Activated gamma-delta T cell treated with Interleukin-2 at 50 U/mL for 16 hours (primary cell): ENCODE data around the gene FBXO4.

ENCODE experiments used
- DNase-seq: peaks from one replicate; pipeline ENCODE4 v3.0.0-alpha.2; 2020

Gene FBXO4, protein sequence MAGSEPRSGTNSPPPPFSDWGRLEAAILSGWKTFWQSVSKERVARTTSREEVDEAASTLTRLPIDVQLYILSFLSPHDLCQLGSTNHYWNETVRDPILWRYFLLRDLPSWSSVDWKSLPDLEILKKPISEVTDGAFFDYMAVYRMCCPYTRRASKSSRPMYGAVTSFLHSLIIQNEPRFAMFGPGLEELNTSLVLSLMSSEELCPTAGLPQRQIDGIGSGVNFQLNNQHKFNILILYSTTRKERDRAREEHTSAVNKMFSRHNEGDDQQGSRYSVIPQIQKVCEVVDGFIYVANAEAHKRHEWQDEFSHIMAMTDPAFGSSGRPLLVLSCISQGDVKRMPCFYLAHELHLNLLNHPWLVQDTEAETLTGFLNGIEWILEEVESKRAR

DNA sequence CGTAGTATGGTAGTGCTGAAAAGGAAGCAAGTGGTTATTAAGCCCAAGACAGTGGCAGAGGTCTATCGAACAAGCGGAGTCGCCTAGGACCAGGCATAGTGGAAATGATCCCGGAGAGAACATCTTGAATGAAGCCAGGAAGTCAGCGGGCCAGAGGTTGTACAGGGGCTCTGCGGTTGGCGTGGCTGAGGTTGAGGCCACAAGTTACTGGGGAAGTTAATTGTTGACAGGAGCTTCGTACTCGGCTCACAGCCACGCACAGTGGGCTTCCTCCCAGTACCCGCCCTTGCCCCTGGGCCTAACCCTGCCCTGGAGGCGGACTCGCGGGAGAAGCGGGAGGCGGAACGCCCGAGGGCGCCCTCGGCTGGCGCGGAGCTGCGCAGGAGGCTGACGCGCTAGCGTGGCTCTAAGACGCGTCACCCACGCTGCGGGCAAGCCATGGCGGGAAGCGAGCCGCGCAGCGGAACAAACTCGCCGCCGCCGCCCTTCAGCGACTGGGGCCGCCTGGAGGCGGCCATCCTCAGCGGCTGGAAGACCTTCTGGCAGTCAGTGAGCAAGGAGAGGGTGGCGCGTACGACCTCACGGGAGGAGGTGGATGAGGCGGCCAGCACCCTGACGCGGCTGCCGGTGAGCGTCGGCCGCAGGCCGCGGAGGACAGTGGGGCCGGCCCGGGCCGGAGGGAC, at the start of gene FBXO4:
TSS of gene FBXO4 (plus strand) at position 410 of the 683 bp plus-strand sequence. CDS start at position 439, 29 bp downstream.
- peak; percentile 81 for DNase-seq

DNA sequence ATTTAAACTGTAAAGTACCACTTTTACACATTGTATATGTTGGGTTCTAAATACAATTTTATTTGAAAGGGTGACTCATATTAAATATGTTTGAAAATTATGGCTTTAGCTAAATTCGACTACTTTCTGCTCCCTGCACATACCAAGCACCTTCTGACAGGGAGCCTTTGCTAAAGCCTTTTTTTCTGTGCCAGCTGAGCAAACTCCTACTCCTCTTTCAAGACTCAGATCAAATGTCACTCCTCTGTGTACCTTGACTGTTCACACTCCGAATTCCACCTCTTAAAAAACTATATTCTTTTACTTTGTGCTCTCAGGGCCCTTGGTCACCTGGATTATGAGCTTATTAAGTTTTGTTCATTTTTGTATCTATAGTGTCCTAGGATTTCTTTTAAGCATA, 48.4 kb upstream of the FBXO4 start:
- no peak for DNase-seq

DNA sequence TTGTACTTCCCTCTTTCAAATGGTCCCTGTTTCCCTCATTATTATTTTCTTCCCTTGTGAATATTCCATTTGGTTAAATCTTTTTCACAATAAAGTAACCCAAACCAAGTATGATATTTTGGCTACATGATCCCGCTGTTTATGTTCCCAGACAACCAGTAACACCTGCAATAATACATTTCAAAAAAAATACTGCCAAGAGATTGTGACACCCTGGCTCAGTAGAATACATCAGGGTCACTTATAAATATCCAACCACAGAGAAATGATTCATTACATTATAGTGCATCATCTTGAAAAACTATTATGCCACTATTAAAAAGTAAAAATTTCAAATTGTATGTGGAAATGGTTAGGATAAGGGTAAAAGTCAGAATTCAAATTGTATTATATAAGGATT, 47.7 kb upstream of the FBXO4 start:
- DNase-seq: no peak

DNA sequence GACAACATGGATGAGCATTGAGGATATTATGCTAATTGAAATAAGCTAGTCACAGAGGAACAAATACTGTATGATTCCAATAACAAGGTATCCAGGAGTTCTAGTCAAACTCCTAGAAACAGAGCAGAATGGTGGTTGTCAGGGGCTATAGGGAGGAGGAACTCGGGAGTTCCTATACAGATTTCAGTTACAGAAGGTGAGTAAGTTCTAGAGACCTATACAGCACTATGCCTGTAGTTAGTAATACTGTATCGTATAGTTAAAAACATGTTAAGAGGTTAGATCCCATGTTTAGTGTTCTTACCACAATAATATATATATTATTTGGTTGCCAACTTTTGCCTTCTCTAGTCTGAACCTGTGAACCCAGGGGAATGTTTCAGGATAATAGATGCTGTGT, 46.9 kb upstream of the FBXO4 start:
- DNase-seq: no peak

DNA sequence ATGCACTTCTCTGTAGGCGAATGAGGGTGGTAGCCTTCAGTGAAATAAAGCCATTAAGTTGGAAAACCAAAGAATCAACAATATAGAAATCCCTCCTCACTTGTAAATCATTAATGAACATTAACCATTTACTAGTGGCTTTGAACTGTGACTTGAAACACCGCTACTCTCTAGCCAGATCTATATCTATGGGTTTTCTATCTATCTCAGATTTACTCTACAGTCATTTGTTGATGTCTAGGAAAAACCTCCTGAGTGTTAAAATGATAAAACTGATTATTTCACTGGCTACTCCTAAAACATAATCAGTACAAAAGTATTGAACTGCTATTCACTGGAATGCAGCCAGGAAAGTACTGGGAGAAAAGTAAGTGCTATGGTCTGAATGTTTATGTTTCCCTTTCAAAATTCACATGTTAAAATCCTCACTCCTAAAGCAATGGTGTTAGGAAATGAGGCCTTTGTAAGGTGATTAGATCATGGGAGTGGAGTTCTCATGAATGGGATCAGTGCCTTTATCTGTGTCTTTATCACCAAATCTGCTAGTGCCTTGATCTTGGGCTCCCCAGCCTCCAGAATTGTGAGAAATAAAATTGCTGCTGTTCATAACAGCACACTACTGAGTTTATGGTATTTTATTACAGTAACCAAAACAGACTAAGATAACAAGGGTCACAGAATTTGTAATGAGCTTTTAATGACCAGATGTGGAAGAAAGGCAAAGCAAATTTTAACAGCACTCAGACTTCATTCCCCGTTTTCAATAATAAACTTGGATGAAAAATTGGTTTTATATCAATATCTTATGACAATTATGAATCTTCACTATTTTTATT, 46.2 kb upstream of the FBXO4 start:
- DNase-seq: no peak

DNA sequence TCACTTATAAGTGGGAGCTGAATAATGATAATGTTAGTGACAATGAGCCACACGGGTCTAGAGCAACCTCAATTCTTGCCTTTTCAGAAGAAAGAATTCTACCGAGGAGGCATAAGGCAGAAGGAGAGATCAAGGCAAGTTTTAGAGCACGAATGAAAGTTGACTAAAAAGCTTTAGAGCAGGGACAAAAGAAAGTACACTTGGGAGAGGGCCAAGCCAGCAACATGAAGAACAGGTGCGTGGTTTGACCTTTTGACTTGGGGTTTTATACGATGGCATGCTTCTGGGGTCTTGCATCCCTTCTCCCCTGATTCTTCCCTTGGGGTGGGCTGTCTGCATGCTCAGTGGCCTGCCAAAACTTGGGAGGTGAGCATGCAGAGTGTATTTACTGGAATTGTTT, 42.3 kb upstream of the FBXO4 start:
- no peak for DNase-seq

DNA sequence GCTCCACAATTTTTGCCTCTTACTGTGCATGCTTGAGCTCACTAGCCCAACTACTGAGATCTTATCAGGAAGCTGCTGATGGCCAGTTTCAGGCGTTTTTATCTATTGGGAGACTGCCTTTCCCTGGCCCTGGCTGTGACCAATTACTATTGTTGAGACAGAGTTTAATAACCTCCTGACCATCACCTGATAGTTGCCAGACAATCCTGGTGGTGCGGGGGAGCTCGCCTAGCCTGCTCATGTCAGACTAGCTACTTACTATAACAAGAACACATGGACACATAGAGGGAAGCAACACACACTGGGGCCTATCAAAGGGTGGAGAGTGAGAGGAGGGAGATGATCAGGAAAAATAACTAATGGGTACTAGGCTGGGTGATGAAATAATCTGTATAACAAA, 41.8 kb upstream of the FBXO4 start:
- DNase-seq: no peak

DNA sequence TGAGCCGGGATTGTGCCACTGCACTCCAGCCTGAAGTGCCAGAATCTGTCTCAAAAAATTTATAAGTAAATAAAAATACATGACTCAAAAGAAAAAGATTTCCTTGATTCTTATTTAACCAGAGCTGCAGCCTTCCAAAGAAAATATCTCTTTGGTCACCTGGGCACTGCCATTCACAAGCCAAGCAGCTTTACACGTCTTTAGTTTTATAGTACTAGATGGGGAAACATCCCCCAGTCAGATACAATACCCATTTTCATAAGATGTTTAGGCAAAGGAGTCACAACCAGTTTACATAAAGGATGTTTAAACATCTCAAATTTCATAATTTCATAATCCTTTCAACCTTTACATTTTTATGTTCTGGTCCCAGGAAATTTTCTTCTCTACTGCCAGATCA, 41.1 kb upstream of the FBXO4 start:
- DNase-seq: no peak

DNA sequence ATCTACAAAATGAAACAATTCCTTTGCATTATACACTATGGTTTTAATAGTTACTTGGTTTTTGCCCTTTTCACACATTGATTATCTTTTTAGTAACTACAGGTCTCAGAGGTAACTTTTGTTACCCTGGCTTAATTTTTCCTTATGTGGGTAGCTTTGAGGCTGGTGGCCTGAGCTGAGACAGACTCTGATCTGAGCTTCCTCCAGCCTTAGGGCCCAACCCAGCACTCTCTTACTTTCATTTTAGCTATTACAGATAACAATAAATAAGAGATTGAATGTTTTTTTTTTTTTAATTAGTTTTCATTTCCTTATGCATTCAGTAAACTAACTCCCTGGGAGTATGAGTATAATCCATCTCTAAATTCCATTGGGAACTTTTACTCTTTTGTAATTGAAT, 39.8 kb upstream of the FBXO4 start:
- no peak for DNase-seq

DNA sequence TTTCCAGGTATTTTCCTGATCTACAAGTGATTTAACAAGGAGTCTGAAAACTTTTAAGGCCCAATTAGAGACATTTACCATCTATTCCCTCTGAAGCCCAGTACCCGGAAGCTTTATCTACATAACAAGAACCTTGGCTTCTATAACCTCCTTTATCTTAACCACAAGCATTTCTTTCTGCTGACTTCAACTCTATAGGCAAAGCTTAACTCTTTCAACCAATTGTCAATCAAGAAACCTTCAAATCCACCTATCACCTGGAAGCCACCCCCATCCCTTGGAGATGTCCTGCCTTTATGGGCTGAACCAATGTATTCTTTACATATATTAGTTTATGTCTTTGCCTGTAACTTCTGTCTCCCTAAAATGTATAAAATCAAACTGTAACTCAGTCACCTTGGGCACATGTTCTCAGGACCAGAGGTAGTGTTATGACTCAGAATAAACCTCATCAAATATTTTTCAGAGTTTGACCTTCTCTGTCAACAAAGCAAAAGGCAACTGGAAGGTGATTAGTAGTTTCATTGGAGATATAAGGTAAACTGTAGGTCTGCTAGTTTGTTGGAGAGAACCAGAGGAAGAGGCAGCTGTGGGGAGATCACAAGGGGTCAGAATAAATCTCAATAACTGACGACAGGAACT, 33.9 kb upstream of the FBXO4 start:
- DNase-seq: no peak

DNA sequence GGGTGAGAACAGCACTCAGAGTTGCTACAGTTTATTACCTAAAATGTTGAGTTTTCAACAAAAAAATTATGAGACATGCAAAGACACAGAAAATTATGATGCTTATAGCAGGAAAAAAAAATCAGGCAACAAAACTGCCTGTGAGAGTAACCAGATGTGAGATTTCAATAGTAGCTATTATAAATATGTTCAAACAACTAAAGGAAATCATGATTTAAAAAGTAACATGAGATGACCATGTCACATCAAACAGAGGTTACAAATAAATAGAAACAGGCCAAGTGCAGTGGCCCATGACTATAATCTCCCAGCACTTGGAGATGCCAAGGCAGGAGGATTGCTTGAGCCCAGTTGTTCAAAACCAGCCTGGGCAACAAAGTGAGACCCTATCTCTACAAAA, 33.0 kb upstream of the FBXO4 start:
- no peak for DNase-seq

DNA sequence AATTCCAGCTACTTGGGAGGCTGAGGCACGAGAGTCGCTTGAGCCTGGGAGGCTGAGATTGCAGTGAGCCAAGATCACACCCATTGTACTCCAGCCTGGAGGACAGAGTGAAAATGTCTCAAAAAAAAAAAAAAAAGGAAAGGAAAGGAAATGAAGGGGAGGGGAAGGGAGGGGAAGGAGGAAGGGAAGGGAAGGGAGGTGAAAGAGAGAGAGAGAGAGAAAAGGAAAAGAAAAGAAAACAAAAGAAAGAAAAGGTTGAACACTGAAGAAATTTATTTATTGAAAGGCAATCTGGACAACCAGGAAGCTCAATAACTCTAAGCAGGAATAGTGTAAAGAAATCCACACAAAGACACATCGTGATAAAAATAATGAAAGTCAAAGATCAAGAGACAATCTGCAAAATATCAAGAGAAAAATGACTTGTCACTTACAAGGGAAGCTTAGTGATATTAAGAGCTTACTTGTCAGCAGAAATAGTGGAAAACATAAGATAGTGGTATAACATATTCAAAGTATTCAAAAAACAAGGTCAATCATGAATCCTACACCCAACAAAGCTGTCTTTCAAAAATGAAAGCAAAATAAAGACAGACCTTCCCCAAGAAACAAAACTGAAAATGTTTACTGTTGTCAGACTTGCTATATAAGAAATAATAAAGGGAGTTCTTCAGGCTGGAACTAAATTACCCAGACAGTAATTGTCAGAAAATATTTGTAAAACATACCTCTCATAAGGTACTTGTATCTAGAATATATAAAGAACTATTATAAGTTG, 31.8 kb upstream of the FBXO4 start:
- no peak for DNase-seq

DNA sequence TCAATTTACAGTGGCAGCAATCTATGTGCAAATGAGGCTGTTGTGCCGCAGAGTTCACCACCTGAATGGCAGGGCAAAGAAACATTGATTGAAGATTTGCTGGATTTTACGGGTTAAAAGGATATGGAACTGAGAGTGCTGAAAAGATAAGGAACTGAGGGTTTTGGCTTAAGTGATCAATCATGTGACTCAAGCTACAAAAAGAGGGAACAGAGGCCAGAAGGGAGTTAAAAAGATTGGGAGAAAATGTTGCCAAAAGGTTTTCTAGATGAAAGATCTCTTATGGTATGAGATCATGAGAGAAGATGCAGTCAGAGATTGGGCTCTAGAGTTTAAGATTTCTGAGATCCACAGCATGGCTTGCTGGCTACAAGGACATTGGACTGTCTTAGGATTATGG, 28.9 kb upstream of the FBXO4 start:
- DNase-seq: no peak

DNA sequence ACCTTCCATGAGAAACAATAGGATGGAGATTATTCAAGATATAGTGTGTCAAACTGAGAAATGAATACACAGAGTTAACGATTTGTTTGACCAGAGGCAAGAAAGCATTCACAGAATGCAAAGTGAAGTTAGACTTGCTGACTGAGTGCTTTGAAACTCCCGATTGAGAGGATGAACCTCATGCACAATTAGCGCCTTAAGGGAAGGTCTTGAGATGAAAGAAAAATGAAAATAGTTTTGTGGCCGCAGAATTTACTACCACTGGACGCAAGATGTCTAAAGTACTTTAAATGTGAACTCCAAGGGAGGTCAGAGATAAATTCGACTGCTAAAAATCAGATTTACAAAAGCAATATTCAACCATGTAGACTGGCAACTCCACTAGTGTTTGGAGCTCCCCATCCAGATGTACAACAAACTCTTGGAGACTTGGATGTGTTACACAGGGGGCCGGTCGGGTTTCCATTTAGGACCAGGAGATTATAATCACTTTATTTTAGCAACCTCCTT, 21.6 kb upstream of the FBXO4 start:
- DNase-seq: no peak

DNA sequence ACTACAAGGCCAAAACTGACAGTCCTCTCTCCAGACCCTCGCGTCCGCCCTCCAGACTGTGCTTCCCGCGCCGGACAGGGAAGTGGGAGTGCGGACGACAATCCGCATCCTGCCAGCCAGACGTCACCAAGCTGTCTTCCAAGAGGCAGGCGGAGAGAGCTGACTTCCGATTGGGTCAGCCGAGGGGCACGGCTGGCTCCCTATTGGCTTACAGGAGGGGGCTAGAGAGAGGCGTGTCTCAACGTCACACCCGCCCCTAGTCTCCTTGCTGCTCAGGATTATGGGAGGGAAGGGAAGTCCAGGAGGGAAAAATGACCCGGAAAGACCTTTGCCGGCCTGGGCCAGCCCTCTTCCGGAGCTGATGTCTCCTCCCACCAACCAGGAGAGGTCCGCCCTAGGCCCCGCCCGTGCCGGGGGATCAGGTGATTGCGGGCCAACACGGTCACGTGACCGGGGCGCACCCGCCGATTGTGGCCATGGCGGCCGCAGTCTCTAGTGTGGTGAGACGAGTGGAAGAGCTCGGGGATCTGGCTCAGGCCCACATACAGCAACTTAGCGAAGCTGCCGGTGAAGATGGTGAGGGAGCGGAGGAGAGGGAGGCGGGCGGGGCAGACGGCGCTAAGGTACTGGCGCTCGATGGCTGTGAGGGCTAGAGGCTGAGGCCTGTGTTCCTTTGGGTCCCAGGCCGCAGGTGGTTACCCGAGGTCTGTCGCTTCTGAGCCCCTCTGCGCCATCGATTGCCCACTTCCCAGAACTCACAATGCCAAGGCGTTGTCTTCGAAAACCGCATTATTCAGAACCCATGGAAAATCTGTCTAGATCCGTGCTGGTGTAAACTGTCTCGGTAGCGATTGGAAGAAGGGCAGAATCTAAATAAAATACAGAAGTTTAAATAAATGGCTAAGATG, 20.9 kb upstream of the FBXO4 start, which contains the start of gene RIMOC1:
TSS of gene RIMOC1 (plus strand) at position 453 of the 908 bp plus-strand sequence. CDS start at position 477, 24 bp downstream.
- peak; percentile 97 for DNase-seq

DNA sequence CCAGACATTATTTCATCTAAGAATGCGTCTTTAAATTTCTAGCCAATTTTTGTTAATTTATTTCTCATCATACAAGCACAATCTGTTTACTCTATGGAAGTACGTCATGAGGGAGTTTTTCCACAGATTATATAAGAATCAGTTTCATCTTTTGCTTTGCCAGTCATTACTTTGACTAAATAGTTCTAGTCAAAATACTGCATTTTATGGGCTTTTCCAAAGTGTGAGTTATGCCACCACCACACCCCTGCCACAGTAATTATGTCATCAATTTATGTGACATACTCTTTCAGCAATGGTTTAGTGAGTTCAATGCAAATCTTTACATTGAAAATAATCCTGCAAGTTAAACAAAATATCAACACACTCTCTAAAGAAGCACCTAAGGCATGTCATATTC, 18.9 kb upstream of the FBXO4 start:
- no peak for DNase-seq

DNA sequence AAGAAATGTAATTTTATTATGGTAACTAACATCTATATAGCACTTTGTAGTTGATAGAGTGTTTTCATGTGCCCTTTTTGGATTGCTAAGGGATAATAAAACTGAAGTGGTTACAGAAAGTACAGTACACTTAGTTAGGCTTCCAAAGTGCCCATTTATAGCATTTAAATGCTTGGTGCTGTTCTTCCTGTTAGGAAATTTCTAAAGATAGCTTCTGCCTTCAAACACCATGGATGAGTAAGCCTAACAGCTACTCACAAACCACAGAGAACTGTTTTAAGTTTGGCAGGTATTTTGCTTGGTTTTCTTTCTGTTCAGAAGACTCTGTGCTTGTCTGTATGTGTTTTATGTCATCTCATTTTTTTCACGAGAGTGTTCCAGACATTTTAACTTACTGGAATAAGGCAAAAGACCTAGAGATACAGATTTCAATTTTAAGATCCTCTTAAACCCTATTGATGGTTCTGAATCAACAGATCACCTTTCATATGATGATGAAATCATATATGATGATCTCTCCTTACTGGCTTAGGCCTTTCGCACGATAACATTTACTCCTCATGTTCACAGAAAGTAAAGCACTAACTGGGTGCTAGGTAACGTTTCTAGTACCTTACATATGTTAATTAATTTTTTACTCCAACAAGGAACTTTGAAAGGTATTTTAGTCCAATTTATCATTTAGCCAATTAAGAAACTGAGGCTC, 16.6 kb upstream of the FBXO4 start:
- no peak for DNase-seq

DNA sequence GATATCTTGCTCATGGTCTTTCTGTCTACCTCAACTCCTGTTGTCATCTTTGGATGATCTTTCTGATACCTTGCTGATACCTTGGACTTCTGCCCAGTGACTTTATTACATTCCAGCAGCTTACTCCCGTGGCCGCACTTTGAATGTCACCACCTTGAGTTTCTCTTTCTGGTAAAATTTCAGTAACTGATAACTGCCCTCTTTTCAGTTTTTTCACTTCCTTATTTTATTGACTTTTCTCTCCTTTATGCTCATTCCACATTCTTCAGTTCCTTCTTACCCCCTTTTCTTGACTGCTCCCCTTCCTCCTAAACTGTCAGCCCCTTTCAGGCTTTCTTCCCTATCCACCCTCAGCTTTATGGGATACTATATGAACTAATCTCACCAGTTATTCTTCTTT, 7.0 kb upstream of the FBXO4 start:
- no peak for DNase-seq

DNA sequence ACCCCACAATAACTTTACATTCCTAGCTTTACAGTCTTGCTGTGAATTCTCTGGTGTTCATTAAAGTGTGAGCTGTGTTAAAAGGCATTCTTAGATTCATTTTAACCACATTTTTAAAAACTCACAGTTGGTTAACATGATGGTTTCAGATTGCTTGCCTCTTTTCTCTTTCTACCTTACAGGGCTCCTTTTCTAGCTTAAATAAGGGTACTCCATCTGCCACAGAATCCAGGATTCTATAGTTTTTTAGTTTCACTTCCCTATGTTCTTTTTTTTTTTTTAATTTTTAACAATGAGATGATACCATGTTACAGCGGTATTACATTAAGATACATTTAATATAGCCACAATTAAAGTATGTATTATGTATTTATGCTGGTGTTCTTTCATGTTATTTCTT, 3.9 kb upstream of the FBXO4 start:
- DNase-seq: no peak

DNA sequence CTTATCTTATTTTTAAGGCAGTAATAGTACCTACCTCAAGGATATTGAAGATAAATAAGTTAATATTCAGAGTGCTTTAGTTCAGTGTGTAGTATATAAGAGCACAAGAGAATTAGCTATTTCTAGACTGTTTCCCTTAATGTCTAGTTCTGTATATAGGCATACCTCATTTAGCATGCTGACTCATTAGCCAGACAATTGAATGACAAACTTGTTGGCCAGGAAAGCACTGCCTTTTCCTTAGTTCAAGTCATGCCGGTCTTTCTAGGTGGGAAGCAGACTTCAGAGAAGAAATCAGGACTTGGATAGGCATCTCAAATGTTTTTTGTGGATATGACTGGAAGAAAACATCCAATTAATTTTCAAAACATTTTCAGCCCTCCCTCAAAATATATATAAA, 3.2 kb upstream of the FBXO4 start:
- DNase-seq: no peak
